NB4 (cell line): ENCODE measurements around the gene NDUFS2.

Source experiments
- DNase-seq: peaks from one replicate; pipeline ENCODE4 v3.0.0; 2010; ENCODE audit warnings: low read depth
- H3K4me3 ChIP-seq: one replicate; pipeline ENCODE4 v1.5.1; 2011; ENCODE audit warnings: mild to moderate bottlenecking, low read depth, low read length, moderate library complexity
- MAX ChIP-seq: IDR thresholded peaks from 2 replicates; pipeline ENCODE4 v1.6.1; 2011; ENCODE audit warnings: low read depth, low read length
- MYC ChIP-seq: IDR thresholded peaks from 2 replicates; pipeline ENCODE4 v1.6.1; 2011; ENCODE audit warnings: low read depth, low read length
- POLR2A ChIP-seq: IDR thresholded peaks from 2 replicates; pipeline ENCODE4 v1.6.1; 2011; ENCODE audit warnings: mild to moderate bottlenecking; ENCODE audit not compliant: insufficient read length; ENCODE audit errors: extremely low read depth
- TF ChIP-seq, protein P1 (sequence below): IDR thresholded peaks from one replicate; pipeline ENCODE4 v1.5.1; 2012; ENCODE audit warnings: low read depth, low read length

Gene NDUFS2

GRCh38 chr1:161198897-161199431 lies 3.2 kb upstream of the NDUFS2 start, which contains the start of gene ADAMTS4:
Gene ADAMTS4 (minus strand): TSS chr1:161199054. CDS start chr1:161198627, 427 bp downstream.
- H3K4me3 ChIP-seq, result no peak within 1 kb of the TSS
- DNase-seq, result no peak
- no peak for TF ChIP-seq MYC
- TF ChIP-seq, protein P1, sequence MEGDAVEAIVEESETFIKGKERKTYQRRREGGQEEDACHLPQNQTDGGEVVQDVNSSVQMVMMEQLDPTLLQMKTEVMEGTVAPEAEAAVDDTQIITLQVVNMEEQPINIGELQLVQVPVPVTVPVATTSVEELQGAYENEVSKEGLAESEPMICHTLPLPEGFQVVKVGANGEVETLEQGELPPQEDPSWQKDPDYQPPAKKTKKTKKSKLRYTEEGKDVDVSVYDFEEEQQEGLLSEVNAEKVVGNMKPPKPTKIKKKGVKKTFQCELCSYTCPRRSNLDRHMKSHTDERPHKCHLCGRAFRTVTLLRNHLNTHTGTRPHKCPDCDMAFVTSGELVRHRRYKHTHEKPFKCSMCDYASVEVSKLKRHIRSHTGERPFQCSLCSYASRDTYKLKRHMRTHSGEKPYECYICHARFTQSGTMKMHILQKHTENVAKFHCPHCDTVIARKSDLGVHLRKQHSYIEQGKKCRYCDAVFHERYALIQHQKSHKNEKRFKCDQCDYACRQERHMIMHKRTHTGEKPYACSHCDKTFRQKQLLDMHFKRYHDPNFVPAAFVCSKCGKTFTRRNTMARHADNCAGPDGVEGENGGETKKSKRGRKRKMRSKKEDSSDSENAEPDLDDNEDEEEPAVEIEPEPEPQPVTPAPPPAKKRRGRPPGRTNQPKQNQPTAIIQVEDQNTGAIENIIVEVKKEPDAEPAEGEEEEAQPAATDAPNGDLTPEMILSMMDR, result no peak
- TF ChIP-seq MAX, result no peak
- TF ChIP-seq POLR2A, result no peak

DNA sequence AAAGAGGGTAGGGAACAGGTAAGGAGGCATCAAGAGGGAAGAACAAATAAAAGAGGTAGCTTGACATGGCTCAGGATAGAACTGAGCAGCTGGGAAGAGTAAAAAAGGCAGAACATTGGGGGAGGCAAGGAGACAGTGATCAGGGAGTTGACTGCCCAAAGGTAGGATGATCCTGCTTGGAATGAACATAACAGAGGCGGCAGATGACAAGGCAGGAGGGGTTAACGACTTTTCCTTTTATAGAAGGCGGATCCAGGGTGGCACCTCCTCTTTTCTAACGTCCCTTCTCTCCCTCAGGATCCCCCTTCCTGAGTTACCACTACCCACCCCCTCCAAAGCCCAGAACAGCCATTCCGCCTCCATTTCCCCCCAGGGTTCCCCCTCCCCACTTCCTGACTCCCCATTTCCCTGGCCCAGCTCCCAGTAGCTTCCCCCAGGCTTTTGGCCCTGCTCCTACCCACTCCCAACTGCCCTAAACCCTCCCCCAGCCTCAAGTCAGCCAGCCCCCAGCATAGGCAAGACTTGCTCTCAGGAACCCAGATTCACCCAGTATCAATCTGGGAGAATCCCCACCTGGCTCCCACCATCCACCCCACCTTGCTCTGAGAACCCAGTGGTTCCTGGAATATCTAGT lies 2.5 kb upstream of the NDUFS2 start:
- no peak overlapping the region for H3K4me3 ChIP-seq
- TF ChIP-seq MAX (no peak), POLR2A (no peak), MYC (no peak)
- TF ChIP-seq, protein P1, result no peak
- DNase-seq, result no peak

- peak; percentile 34 for DNase-seq
- TF ChIP-seq MYC (no peak), POLR2A (no peak), MAX (no peak)
- TF ChIP-seq, protein P1, result no peak
- H3K4me3 ChIP-seq, result no peak overlapping the region
These were observed 1.7 kb upstream of the NDUFS2 start for GRCh38 chr1:161200421-161200991.

DNA sequence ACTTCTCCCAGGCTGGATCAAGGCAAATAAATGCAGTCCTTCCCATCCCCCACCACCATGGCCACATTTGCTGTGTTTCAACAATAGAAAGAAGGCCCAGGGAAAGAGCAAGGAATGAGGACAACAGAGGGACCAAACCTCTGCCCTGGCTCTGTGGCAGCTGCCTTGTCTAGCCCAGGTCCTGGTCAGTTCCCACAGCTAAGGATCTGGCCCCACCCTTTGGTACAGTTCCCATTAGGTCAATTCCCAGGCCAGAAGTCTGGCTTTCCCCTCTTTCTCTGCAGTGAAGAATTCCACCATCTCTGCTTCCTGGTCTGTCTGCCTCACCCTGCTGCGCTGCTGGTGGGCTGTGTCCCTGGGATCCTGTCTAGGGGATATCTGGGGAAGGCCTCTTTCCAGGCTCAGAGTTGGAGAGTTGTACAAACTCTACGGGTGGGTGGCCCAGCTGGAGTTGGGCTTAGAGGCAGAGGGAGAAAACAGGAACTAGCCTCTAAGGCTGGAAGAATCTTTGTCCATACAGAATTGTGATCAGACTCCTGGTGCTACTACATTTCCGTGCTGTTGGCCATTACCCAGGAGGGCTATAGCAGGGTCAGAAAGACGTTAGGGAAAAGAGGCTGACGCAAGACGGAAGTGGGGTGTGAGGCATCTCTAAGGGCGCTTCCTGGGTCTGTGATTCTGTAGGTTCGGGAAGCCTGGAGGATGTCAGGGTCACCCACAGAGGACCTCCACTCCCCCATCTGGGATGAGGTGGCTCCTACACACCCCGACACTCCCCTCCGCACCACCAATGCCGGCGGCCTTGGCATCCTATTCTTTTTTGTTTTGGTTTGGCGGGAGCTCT lies 953 bp upstream of the NDUFS2 start:
- H3K4me3 ChIP-seq, result peak overlapping the region; percentile 86
- TF ChIP-seq MYC (peak; percentile 10; the same call in 1 of the 2 replicates), POLR2A (peak; percentile 19), MAX (no peak)
- TF ChIP-seq, protein P1, result no peak
- DNase-seq, result peak; percentile 83

- TF ChIP-seq MAX, result no peak
- TF ChIP-seq, protein P1, result no peak
- no peak for TF ChIP-seq MYC
- TF ChIP-seq POLR2A, result no peak
- no peak for DNase-seq
- H3K4me3 ChIP-seq, result no peak overlapping the region
These were observed 4.4 kb downstream of the NDUFS2 start for GRCh38 chr1:161206411-161207140.
